Measurements from ENCODE around the gene FSTL4.

DNA sequence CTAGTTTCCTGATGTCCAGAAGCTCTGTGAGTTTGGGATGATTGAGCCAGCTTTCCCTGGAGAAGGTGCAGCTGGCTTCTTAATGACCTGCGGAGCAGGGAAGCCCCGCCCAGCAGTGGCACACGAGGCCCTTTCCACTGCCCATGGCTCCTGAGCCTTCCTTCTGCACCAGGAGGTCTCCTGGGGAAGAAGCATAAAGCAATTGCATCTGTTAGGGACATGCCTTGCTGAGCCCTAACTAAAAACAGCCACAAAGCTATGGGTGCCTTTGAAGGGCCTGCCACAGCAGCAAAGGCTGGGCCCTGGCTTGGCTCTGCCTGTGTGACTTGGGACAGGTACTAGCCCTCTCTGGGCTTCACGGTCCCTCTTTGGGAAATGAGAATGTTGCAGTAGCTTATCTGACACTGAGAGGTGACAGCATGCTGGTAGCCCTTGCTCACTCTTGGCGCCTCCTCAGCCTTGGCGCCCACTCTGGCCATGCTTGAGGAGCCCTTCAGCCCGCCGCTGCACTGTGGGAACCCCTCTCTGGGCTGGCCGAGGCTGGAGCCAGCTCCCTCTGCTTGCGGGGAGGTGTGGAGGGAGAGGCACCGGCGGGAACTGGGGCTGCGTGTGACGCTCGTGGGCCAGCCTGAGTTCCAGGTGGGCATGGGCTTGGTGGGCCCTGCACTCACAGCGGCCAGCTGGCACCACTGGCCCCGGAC is 218.4 kb downstream of the FSTL4 start:
- no peak for TF ChIP-seq POLR2A (IDR thresholded peaks at IDR 0.05)
- TF ChIP-seq, protein P1, sequence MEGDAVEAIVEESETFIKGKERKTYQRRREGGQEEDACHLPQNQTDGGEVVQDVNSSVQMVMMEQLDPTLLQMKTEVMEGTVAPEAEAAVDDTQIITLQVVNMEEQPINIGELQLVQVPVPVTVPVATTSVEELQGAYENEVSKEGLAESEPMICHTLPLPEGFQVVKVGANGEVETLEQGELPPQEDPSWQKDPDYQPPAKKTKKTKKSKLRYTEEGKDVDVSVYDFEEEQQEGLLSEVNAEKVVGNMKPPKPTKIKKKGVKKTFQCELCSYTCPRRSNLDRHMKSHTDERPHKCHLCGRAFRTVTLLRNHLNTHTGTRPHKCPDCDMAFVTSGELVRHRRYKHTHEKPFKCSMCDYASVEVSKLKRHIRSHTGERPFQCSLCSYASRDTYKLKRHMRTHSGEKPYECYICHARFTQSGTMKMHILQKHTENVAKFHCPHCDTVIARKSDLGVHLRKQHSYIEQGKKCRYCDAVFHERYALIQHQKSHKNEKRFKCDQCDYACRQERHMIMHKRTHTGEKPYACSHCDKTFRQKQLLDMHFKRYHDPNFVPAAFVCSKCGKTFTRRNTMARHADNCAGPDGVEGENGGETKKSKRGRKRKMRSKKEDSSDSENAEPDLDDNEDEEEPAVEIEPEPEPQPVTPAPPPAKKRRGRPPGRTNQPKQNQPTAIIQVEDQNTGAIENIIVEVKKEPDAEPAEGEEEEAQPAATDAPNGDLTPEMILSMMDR (IDR thresholded peaks at IDR 0.05) = no peak
